Measurements from ENCODE around the gene NOD1.
"Not testable (repeated sequence)": the region's sequence is repeated elsewhere in the genome, so short reads cannot be mapped to it uniquely, and the experiment has no call there.

NOD1 gene

DNA sequence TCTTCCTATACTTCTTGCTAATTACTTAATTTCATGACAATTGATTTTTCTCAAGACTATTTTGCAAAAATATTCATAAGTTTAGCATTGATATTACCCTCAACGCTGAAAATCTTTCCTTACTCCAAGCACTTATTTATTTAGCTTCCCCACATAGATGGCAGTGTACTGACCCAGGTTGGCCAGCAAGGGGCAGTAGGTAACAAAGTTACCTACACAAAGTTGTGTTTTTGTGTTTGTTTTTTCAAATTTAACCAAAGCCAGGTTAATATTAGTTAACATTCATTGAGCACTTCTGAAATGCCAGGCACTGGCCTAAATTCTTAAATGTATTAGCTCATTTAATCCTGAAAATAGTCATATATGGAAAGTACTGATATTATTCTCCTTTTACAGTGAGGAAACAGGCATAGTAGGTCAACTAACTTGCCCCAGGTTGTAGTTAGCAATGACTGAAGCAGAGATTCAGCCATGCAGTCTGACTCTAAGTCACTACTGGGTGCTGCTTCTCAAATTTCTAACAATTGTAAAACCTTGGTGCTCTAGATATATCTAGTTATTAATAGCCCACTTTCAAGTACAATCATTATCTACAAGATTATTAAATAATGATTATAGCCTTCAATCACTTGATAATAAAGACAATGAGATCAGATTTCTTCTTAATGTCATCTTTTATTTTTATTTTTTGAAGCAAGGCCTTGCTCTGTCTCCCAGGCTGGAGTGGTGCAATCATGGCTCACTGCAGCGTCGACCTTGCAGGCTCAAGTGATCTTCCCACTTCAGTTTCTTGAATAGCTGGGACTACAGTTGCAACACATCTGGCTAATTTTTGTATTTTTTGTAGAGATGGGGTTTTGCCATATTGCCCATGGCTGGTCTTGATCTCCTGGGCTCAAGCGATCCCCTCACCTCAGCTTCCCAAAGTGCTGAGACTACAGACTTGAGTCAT, 31.8 kb upstream of the NOD1 start:
- Histone ChIP-seq H3K36me3 (ENCODE audit: control insufficient read depth in 2 of 2, insufficient read depth in 1 of 2, low read length in 2 of 2) (no peaks in the 10 kb centered on the region), H3K4me1 (ENCODE audit: control insufficient read depth, insufficient read depth, low read length) (peaks cover 4% of the 10 kb centered on the region; the same call in 1 of the 2 replicates), H3K27ac (ENCODE audit: extremely low read depth, low read depth, low read length) (no peak overlapping the region), H3K4me3 (ENCODE audit: low read depth, low read length) (no peak overlapping the region), H3K9me3 (ENCODE audit: control insufficient read depth, insufficient read depth, low read depth, low read length) (no peaks in the 10 kb centered on the region)
- TF ChIP-seq MZF1 (tag by site-specific recombination; IDR thresholded peaks at IDR 0.05; ENCODE audit: borderline replicate concordance) = no peak
- TF ChIP-seq ZNF664 (tag by site-specific recombination; IDR thresholded peaks at IDR 0.05) = 0 out of 2 replicates have a peak, but pooled peaks have one; percentile 16
- no peak for TF ChIP-seq ZNF48 (tag by site-specific recombination; IDR thresholded peaks at IDR 0.05)
- TF ChIP-seq ZNF335 (tag by site-specific recombination; conservative IDR thresholded peaks at IDR 0.05) = 0 out of 2 replicates have a peak, but pooled peaks have one; percentile 31
- TF ChIP-seq ZNF654 (tag by site-specific recombination; IDR thresholded peaks at IDR 0.05; ENCODE audit: low read depth) = peak; percentile 48
- no peak for TF ChIP-seq ZNF174 (tag by site-specific recombination; IDR thresholded peaks at IDR 0.05)
- CTCF ChIA-PET = interaction anchor here (0.6 to 3.8 kb wide), 15 partner anchors 11 to 341 kb away, joined by 3 to 39 read pairs (median 4); no protein-coding TSS in a partner anchor
- POLR2A ChIA-PET = no interaction called here

DNA sequence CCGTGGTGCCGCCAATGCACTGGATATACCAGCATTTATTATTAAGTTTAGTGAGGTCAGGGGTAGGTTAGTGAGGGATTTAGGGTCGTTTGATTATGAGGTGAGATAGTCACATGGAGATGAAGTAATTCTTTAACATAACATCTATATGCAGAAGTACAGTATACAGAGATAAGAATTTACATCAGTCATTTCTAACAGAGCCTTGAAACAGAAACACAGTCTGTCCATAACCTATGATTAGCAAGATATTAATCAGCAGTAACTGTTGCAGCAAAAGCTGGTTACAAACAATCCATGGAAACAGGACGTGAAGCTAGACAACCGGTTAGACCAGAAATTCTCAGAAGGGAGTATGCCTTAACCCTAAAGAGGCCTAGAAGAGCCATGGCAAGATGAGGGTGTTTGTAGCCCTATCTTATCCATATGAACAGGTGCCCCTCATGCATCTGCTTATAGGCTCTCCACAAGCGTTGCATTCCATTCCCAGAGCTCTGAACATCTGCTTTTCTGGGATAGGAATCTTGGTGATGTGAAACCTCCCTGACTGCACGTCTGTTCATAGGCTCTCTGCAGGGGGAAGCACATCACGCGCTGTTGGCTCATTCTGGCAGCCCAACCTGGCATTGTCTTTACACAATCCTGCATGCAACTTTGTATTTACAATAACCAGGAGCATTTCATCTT, 30.7 kb upstream of the NOD1 start:
- H3K27ac ChIP-seq (ENCODE audit: extremely low read depth, low read depth, low read length); H3K4me1 ChIP-seq (ENCODE audit: control insufficient read depth, insufficient read depth, low read length); H3K36me3 ChIP-seq (ENCODE audit: control insufficient read depth in 2 of 2, insufficient read depth in 1 of 2, low read length in 2 of 2); POLR2A ChIA-PET; H3K9me3 ChIP-seq (ENCODE audit: control insufficient read depth, insufficient read depth, low read depth, low read length); H3K4me3 ChIP-seq (ENCODE audit: low read depth, low read length): not testable (repeated sequence)
- CTCF ChIA-PET = interaction anchor here (0.8 kb wide), 1 partner anchor 54 kb away, joined by 3 read pairs; no protein-coding TSS in a partner anchor

DNA sequence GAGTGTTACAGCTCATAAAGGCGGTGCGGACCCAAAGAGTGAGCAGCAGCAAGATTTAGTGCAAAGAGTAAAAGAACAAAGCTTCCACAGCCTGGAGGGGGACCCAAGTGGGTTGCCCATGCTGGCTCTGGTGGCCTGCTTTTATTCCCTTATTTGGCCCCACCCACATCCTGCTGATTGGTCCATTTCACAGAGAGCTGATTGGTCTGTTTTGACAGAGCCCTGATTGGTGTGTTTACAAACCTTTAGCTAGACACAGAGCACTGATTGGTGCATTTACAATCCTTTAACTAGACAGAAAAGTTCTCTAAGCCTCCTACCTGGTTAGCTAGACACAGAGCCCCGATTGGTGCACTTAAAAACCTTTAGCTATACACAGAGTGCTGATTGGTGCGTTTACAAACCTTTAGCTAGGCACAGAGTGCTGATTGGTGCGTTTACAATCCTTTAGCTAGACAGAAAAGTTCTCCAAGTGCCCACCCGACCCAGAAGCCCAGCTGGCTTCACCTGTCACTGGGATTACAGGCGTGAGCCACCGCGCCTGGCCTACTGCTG, 28.8 kb upstream of the NOD1 start:
- H3K9me3 ChIP-seq (ENCODE audit: control insufficient read depth, insufficient read depth, low read depth, low read length); POLR2A ChIA-PET; H3K4me3 ChIP-seq (ENCODE audit: low read depth, low read length); H3K36me3 ChIP-seq (ENCODE audit: control insufficient read depth in 2 of 2, insufficient read depth in 1 of 2, low read length in 2 of 2); H3K4me1 ChIP-seq (ENCODE audit: control insufficient read depth, insufficient read depth, low read length); H3K27ac ChIP-seq (ENCODE audit: extremely low read depth, low read depth, low read length): not testable (repeated sequence)
- CTCF ChIA-PET = interaction anchor here (0.6 to 1.9 kb wide), 3 partner anchors 40 to 232 kb away, joined by 4 to 13 read pairs (median 5); no protein-coding TSS in a partner anchor

DNA sequence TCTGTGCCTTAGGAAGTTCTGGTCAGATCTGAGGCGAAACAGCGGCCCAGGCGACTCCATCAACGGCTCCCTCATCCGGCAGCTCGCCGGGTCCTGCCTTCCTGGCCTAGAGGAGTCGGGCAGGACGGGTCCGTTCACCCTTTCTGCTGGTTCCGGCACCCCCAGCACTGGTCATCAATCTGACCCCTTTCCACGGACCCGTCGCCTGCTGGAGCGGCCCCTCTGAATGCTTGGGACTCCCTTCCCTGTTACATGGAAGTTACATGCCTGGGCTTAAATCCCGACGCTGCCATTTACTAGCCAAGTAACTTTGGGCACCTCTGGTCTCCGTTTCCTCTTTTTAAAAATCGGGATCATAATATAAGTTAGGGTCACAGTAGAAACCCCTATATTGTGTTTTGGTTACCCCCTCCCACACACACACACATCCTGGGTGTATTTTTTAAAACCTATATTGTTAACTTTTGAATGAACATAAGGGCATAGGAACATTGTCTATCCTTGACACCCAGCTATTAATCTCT, 26.7 kb upstream of the NOD1 start:
- Histone ChIP-seq H3K27ac (ENCODE audit: extremely low read depth, low read depth, low read length) (peak overlapping the region; percentile 47; the same call in 1 of the 2 replicates), H3K9me3 (ENCODE audit: control insufficient read depth, insufficient read depth, low read depth, low read length) (no peaks in the 10 kb centered on the region), H3K4me1 (ENCODE audit: control insufficient read depth, insufficient read depth, low read length) (0 out of 2 replicates have a peak, but pooled peaks cover 5% of the 10 kb centered on the region), H3K36me3 (ENCODE audit: control insufficient read depth in 2 of 2, insufficient read depth in 1 of 2, low read length in 2 of 2) (peaks cover 0 to 10% of the 10 kb centered on the region in 2 experiments; a peak in 1 of 3 replicates), H3K4me3 (ENCODE audit: low read depth, low read length) (peak overlapping the region; percentile 84)
- ChIA-PET POLR2A (no interaction called here), CTCF (interaction anchor here (0.7 kb wide), 1 partner anchor 45 kb away, joined by 4 read pairs; no protein-coding TSS in a partner anchor)
- TF ChIP-seq ZNF335 (tag by site-specific recombination; conservative IDR thresholded peaks at IDR 0.05) = peak; percentile 84; the same call in 1 of the 2 replicates
- TF ChIP-seq, protein P1, sequence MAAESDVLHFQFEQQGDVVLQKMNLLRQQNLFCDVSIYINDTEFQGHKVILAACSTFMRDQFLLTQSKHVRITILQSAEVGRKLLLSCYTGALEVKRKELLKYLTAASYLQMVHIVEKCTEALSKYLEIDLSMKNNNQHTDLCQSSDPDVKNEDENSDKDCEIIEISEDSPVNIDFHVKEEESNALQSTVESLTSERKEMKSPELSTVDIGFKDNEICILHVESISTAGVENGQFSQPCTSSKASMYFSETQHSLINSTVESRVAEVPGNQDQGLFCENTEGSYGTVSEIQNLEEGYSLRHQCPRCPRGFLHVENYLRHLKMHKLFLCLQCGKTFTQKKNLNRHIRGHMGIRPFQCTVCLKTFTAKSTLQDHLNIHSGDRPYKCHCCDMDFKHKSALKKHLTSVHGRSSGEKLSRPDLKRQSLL (tag by site-specific recombination; IDR thresholded peaks at IDR 0.05) = peak; percentile 92
- 0 out of 2 replicates have a peak, but pooled peaks have one; percentile 20 for TF ChIP-seq ZNF561 (tag by site-specific recombination; IDR thresholded peaks at IDR 0.05; ENCODE audit: borderline replicate concordance)
- peak; percentile 1; the same call in 1 of the 2 replicates for TF ChIP-seq ZSCAN30 (tag by site-specific recombination; IDR thresholded peaks at IDR 0.05)
- TF ChIP-seq, protein P2, sequence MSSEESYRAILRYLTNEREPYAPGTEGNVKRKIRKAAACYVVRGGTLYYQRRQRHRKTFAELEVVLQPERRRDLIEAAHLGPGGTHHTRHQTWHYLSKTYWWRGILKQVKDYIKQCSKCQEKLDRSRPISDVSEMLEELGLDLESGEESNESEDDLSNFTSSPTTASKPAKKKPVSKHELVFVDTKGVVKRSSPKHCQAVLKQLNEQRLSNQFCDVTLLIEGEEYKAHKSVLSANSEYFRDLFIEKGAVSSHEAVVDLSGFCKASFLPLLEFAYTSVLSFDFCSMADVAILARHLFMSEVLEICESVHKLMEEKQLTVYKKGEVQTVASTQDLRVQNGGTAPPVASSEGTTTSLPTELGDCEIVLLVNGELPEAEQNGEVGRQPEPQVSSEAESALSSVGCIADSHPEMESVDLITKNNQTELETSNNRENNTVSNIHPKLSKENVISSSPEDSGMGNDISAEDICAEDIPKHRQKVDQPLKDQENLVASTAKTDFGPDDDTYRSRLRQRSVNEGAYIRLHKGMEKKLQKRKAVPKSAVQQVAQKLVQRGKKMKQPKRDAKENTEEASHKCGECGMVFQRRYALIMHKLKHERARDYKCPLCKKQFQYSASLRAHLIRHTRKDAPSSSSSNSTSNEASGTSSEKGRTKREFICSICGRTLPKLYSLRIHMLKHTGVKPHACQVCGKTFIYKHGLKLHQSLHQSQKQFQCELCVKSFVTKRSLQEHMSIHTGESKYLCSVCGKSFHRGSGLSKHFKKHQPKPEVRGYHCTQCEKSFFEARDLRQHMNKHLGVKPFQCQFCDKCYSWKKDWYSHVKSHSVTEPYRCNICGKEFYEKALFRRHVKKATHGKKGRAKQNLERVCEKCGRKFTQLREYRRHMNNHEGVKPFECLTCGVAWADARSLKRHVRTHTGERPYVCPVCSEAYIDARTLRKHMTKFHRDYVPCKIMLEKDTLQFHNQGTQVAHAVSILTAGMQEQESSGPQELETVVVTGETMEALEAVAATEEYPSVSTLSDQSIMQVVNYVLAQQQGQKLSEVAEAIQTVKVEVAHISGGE (tag by site-specific recombination; conservative IDR thresholded peaks at IDR 0.05; ENCODE audit: low read depth) = 0 out of 2 replicates have a peak, but pooled peaks have one; percentile 30
- TF ChIP-seq, protein P3, sequence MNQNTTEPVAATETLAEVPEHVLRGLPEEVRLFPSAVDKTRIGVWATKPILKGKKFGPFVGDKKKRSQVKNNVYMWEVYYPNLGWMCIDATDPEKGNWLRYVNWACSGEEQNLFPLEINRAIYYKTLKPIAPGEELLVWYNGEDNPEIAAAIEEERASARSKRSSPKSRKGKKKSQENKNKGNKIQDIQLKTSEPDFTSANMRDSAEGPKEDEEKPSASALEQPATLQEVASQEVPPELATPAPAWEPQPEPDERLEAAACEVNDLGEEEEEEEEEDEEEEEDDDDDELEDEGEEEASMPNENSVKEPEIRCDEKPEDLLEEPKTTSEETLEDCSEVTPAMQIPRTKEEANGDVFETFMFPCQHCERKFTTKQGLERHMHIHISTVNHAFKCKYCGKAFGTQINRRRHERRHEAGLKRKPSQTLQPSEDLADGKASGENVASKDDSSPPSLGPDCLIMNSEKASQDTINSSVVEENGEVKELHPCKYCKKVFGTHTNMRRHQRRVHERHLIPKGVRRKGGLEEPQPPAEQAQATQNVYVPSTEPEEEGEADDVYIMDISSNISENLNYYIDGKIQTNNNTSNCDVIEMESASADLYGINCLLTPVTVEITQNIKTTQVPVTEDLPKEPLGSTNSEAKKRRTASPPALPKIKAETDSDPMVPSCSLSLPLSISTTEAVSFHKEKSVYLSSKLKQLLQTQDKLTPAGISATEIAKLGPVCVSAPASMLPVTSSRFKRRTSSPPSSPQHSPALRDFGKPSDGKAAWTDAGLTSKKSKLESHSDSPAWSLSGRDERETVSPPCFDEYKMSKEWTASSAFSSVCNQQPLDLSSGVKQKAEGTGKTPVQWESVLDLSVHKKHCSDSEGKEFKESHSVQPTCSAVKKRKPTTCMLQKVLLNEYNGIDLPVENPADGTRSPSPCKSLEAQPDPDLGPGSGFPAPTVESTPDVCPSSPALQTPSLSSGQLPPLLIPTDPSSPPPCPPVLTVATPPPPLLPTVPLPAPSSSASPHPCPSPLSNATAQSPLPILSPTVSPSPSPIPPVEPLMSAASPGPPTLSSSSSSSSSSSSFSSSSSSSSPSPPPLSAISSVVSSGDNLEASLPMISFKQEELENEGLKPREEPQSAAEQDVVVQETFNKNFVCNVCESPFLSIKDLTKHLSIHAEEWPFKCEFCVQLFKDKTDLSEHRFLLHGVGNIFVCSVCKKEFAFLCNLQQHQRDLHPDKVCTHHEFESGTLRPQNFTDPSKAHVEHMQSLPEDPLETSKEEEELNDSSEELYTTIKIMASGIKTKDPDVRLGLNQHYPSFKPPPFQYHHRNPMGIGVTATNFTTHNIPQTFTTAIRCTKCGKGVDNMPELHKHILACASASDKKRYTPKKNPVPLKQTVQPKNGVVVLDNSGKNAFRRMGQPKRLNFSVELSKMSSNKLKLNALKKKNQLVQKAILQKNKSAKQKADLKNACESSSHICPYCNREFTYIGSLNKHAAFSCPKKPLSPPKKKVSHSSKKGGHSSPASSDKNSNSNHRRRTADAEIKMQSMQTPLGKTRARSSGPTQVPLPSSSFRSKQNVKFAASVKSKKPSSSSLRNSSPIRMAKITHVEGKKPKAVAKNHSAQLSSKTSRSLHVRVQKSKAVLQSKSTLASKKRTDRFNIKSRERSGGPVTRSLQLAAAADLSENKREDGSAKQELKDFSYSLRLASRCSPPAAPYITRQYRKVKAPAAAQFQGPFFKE (tag by site-specific recombination; IDR thresholded peaks at IDR 0.05; ENCODE audit: borderline replicate concordance) = no peak

All from HEK293 (cell line).